ENCODE results near the gene SCRT2.
"Not testable (repeated sequence)": the region's sequence is repeated elsewhere in the genome, so short reads cannot be mapped to it uniquely, and the experiment has no call there.

The SCRT2 gene

GRCh38 chr20:699811-700338, 24.3 kb upstream of the SCRT2 start:
- DNase-seq: no peak

- DNase-seq: no peak
These were observed 23.7 kb upstream of the SCRT2 start for GRCh38 chr20:699342-699741.

DNA sequence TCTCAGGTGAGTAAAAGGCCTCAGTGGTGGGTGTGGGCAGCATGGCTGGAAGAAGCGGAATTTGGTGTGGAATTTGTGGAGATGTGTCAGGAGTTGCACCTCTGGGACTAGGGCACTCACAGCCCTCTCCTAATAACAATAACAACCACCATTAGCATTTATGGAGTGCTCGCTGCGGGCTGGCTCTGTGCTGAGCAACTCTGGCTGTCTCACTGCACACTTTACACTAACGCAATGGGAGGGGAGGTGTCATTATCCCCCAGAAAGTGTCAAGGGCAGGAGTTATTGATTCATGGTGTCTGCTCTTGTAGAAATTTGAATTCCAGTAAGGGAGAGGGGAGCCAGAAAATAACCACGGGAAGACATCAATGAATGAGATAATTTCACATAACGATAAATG, 22.7 kb upstream of the SCRT2 start:
- DNase-seq: no peak

DNA sequence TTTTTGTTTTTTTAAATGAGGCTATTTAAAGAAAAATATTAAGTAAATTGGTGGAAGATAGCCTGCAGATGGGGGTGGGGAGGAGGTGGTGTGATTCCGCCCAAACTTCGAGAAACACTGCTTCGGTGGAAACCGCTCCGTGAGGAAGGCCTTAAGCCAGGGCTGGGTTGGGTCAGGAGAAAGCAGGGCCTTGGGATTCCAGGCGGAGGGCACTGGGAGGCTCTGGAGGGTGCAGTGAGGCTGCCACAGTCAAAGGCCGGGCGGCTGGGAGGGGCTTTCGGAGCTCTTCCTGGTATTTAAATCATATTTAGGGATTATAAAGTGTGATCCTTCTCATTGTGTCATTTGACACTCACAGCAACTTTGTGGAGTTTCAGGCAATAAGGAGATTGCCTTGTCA, 22.2 kb upstream of the SCRT2 start:
- no peak for DNase-seq

DNA sequence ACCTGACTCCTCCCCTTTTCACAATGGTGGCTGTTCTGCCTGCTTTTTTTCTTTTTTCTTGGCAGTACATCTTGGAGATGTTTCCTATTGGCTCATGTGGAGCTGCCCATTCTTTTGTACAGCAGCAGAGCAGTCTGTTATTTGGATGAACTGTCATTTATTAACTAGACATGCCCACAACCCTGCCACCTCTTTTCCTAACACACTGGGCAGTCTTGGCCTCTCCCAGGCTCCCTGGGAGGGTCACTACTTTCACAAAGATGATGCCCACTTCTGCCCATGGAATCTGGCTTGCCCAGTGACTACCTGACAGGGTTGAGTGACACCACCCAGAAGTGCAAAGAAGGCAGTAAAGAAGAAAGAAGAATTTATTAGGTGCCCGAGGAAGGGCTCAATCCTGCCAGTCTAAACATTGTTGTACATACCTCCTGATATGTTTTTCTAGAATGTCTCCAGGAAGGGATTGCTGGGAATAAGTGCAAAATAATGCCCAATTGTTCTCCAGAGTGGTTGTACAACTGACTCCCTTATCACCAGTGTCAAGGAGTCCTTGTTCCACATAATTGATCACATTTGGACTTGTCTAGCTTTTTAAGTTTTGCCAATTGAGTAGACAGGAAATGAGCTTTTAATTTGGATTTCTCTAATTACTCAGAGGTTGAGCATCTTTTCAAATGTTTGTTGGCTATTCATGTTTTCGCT, 19.7 kb upstream of the SCRT2 start:
- DNase-seq: no peak

GRCh38 chr20:694496-694895, 18.9 kb upstream of the SCRT2 start:
- no peak for DNase-seq

GRCh38 chr20:693786-694185, 18.2 kb upstream of the SCRT2 start:
- DNase-seq: not testable (repeated sequence)

GRCh38 chr20:692044-692443, 16.4 kb upstream of the SCRT2 start:
- no peak for DNase-seq

DNA sequence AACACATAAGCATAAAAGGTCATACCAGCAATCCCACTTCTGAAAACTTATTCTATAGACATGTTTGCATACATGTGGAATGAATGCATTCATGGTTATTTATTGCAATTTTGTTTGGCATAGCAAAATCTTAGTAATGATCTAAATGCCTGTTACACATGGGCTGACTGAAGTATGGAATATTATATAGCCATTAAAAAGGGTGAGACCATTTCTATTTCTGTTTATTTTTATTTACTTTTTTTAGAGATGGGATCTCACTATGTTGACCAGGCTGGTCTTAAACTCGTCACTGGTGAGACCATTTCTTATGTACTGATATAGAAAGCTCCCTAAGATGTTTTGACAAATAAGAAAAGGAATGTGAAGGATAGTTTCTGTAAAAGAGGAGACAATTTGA, 14.3 kb upstream of the SCRT2 start:
- DNase-seq: no peak

- DNase-seq: no peak
These were observed 13.7 kb upstream of the SCRT2 start for GRCh38 chr20:689348-689747.

DNA sequence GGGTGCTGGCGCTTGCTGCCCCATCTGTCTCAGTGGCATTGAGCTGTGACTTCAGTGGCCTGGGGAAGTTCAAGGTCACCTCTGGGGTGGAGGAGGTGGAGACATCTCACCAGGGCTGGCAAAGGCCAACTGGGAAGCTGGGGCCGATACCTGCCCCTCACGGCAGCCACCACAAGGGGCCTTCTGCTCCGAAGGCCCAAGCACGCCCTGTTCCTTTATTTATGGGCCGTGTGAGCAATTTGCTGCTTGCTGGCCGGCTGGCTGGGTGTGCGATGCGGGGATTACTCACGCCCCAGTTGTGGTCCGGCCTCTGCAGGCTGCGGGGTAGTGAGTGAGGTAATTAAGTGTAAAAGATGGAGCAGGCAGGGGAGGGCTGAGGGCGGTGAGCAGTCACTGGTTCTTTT, 13.2 kb upstream of the SCRT2 start:
- DNase-seq: no peak

- no peak for DNase-seq
These were observed 12.0 kb upstream of the SCRT2 start for GRCh38 chr20:687468-688203.

DNA sequence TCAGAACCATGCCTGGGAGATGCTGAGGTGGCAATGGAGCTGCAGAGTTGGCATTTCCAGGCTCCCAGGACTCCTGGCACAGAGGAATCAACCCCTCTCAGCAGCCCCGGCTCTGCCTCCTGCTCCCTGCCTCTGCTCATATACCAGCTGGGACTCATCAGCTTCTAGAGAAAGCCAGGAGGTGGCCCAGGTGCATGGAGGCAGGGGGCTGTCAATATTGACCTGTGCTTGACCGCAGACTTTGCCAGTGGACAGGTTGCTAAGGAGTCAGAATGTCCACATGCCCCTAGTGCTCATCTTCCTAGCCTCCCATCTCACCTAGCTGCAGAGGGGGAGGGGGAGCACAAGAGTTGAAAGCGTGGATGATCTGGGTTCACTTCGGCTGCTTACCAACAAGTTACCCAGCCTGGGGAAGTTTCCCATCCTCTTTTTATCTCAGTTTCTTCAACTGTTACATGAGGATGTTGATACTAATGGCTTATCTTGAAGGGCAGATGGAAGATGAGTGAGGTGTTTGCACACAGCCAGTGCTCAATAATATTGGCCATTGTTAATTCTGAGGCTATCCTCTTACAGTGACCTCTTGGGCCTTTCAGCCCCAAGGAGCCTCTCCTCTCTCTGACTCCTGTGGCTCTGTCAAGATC, 9.2 kb upstream of the SCRT2 start:
- DNase-seq: no peak

DNA sequence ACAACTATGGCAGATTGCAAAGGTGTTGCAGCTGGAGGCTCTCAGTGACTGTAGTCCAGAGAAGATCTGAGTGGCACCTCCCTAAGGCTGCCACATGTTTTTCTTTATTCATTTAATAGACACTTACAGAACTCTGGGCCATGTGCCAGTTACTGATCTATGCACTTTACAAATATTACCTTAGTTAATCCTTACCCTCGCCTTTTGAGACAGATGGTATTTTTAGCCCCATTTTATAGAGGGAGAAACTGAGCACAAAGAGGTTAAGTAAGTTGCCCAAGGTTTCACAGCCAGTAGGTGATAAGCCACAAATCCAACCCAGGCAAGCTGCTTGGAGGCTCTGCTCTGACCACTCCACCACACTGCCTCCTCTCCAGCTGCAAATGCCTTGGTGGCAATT, 6.5 kb upstream of the SCRT2 start:
- DNase-seq: no peak

- no peak for DNase-seq
These were observed 5.1 kb upstream of the SCRT2 start for GRCh38 chr20:680638-681187.

DNA sequence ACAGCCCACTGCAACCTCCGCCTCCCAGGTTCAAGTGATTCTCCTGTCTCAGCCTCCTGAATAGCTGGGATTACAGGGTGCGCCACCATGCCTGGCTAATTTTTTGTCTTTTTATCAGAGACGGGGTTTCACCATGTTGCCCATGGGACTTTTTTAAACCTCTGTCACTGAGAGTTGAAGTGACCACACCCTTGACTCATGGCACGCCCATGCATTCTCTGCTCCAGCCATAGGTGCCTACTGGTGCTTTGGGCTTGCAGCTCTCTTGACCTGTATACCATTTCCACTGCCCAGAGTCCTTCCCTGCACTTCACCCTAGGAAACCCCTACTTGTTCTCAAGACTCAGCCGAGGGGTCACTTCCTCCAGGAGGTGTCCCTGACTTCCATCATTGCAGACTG, 2.4 kb upstream of the SCRT2 start:
- DNase-seq: no peak

DNA sequence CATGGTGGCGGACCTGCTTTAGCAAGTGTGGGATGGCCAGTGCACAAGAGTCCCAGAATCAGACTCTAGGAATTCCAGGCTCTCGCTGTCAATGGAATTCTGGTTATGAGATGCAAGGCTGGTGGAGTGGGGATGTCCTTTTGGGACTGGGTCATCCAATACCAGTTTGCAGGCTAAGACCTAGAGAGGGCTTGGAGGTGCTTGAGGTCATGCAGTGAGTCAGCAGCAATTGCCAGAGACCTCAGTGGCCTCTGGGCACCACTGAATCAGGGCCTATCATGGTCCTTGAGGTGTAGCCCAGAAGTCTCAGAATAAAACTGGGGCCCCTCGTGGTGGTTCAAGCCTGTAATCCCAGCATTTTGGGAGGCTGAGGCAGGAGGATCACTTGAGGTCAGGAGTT, 1.4 kb upstream of the SCRT2 start:
- no peak for DNase-seq

DNA sequence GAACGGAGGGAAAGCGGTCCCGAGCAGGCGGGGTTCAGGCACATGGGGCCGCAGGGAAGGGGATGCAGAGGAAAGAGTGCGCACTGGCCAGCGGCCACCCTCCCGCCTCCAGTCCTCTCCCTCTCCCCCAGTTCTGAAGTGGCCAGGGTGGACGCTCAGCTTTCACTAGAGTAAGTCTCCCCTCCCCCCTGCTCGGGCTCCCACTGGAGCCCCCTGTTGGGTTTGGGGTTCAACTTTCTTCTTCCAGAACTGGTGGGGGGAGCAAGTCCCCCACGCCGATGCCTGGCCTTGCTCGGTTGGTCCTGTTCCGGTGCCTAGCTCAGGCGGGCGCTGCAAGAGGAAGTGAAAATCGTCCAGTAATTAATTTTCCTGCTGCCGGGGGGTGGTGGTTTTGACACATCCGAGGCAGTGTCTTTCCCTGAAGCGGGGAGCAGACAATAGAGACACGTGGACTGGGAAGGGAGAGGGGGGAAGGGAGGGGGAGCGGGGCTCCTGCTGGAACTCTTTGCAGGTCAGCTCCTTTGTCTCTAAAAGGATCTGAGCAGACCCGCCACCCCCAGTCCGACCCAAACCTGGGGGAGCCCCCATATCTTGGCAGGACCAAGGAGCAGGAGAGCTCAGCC, 824 bp upstream of the SCRT2 start:
- DNase-seq: no peak

GRCh38 chr20:675033-675452, 559 bp downstream of the SCRT2 start:
- DNase-seq: no peak

DNA sequence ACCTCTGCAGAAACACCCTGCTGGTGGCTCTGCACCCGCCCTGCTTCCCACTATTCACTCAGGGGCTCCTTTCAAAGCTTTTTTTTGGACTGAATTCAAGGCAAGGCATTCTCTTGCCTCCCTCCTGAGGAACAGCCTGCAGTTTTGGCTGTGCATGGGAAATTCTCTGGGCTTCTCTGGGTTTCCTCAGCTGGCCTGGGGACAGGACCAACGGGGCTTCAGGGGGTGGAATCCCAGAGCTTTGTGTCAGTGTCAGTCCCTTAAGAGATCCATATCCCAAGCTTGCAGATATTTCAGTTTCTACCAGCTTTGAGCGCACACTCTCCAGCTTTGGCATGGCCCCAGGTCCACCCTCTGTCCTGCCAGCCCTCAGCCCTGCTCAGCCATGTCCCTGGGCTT, 2.0 kb downstream of the SCRT2 start:
- no peak for DNase-seq

DNA sequence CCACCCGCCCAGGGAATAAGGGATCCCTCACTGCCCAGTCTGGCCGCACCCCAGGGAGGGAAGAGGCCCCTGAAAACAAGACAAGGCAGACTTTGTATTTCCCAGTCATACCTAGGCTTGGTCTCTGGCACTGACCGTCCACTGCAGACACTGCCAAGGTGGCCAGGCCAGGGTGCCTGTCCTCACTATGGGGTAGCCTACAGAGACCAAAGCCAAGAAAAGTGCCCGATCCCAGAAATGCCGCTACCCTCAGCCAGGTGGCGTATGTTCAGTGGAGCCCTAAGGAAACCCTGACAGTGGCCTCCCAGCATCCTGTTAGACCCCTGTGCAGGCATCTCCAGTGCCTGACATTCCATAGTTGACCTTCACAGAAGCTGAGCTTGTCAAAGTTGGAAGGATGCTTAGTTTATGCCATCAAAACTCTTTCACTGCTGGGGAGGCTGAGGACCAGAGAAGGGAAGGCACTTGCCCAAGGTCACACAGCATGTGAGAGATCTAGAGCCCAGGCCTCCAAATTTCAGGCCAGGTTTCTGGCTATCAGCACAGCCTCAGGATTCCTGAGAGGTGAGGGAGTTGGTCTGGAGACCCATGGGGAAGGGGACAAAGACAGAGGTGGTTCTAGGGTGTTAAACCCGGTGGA, 2.5 kb downstream of the SCRT2 start:
- no peak for DNase-seq

GRCh38 chr20:671252-672030, 4.2 kb downstream of the SCRT2 start:
- DNase-seq: no peak

All from activated CD4-positive, alpha-beta T cell treated with anti-CD3 and anti-CD28 coated beads, Interleukin-2, amount 50 U/mL, for 4 hours (primary cell).